Measurements from ENCODE around the gene ACADVL. TPM values are rescaled to one million over a fixed set of nuclear protein-coding genes. Genes with fewer than 3 reads are reported as not detected.
A peak's percentile ranks its signal among the peaks of the same experiment; 100 is the strongest.

ACADVL gene
- total and polyA plus RNA-seq, 12 donors = 807 to 4,806 (median 1,322) TPM

DNA sequence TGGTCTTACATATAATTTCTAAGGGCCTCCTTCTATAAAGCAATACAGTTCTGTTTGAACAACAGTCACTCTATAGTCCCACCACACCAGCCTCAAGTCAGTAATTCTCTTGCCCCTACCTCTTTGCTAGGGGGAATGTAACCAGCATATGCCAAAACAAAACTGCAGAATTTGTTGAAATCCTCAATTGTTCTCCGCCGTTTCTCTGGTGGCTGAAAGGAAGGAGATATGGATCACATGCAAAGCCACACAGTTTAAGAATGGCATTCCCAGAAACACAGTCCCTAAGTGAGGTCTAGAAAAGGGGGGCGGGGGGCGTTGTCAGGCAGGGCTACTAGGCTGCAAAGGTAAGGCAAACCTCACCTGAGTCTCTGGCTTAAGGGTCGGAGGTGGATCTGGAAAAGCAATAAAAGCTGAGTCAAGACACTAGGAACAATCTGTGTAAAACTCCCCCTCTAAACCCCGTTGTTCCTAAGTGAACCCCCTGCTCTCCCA is 17.6 kb downstream of the ACADVL start:
- TF ChIP-seq, protein P1, sequence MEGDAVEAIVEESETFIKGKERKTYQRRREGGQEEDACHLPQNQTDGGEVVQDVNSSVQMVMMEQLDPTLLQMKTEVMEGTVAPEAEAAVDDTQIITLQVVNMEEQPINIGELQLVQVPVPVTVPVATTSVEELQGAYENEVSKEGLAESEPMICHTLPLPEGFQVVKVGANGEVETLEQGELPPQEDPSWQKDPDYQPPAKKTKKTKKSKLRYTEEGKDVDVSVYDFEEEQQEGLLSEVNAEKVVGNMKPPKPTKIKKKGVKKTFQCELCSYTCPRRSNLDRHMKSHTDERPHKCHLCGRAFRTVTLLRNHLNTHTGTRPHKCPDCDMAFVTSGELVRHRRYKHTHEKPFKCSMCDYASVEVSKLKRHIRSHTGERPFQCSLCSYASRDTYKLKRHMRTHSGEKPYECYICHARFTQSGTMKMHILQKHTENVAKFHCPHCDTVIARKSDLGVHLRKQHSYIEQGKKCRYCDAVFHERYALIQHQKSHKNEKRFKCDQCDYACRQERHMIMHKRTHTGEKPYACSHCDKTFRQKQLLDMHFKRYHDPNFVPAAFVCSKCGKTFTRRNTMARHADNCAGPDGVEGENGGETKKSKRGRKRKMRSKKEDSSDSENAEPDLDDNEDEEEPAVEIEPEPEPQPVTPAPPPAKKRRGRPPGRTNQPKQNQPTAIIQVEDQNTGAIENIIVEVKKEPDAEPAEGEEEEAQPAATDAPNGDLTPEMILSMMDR (IDR thresholded peaks at IDR 0.05) = no peak
- no peaks in the 10 kb centered on the region for H3K9me3 ChIP-seq
- no peak for DNase-seq
- no peak for ATAC-seq
- peak overlapping the region; percentile 16 to 100 (median 94) for H3K27ac ChIP-seq
- peaks cover 14 to 65% (median 52%) of the 10 kb centered on the region in 9 donors for H3K4me1 ChIP-seq
- H3K36me3 ChIP-seq = peaks cover 0 to 37% (median 0%) of the 10 kb centered on the region in 9 donors
- peak overlapping the region; percentile 16 to 99 (median 96) for H3K4me3 ChIP-seq
- no peaks in the 10 kb centered on the region for H3K27me3 ChIP-seq
- intact Hi-C loops (cut with DNase I) = no loop called here
- 23 to 29% methylated on average over 6 of the region's 6 CpGs for WGBS, 2 donors

DNA sequence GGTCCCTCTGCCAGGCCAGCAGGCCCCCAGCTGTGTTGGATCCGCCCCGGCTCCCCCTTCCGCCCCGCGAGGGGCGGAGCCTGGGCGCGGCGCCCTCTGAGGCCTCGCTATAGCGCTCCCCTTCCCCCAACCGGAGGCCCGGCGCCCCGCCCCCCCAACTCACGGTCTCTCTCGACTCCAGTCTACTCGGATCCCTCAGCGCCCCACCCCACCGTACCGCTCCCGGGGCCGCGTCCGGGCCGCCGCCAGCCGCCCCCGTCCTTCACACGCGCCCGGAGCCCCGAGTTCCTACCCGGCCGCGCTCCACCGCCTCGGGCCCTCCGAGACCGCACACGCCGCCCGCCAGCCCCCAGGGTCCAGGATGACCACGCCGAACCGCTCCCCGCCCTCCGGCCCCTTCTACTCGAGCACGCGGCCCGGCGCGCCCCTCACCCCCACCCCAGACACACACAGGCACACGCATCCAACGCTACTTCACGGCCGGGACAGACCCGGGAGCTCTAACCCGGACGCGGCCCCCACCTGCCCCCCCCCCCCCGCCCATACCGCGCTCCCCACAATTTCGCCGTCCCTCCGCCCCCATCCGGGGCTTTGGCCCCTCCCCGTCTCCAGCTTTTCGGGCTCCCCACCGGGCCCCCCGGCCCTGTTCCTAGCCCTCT is 18.2 kb downstream of the ACADVL start:
- ATAC-seq (peak in 3 of 8 donors; percentile 1 to 19 (median 5)), DNase-seq (peak; percentile 83 to 86)
- intact Hi-C loops (cut with DNase I) = loop anchor here in 2 of 10 donors (2.0 kb wide), 2 partner anchors 19 to 23 kb away; partner anchors contain the start of genes ACADVL (in 1 of the 2) and DLG4 (in 1 of the 2)
- no peaks in the 10 kb centered on the region for H3K27me3 ChIP-seq
- no peaks in the 10 kb centered on the region for H3K9me3 ChIP-seq
- peaks cover 14 to 59% (median 46%) of the 10 kb centered on the region in 9 donors for H3K4me1 ChIP-seq
- H3K27ac ChIP-seq = peak overlapping the region; percentile 16 to 100 (median 94)
- H3K4me3 ChIP-seq = peak overlapping the region; percentile 16 to 99 (median 96)
- peaks cover 0 to 37% (median 0%) of the 10 kb centered on the region in 9 donors for H3K36me3 ChIP-seq
- WGBS, 2 donors = 1% methylated on average over 54 to 71 of the region's 73 CpGs
- TF ChIP-seq, protein P1 (IDR thresholded peaks at IDR 0.05) = no peak

DNA sequence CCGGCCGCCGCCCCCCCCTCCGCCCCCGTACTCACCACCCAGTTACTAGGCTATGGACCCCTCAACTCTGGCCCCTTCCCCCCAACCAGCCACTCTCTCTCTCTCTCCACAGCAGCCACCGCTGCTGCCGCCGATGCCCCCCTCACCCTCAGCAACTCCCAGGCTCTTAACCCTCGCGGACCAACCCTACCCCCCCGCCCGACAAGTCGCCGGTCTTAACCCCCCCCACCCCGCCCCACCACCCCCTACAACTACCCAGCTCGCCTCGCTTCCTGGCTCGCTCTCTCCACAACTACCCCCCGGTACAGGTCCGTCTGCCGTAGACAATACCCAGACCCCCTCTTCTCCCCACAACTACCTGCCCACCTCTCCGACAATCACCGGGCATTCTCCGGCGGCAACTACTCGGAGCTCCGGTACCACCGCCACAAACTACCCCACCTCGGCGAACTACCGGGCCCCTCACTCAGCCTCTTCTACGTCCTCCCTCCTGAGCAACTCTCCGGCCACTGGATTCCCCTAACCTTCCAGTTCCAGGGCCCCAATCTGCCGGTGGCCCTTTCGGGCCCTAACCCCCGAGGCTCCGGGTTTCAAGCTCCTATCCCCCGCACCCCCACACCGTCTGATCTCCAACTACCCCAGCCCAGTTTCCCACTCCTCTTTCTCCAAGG is 18.8 kb downstream of the ACADVL start:
- DNase-seq = peak in 1 of 2 donors; percentile 34
- H3K36me3 ChIP-seq = peaks cover 0 to 37% (median 0%) of the 10 kb centered on the region in 9 donors

More for the DNA sequence above, 18.8 kb downstream of the ACADVL start:
- Histone ChIP-seq H3K27ac (peak overlapping the region; percentile 76 to 100 (median 94)), H3K4me1 (peaks cover 14 to 57% (median 44%) of the 10 kb centered on the region in 9 donors), H3K27me3 (no peaks in the 10 kb centered on the region), H3K4me3 (peak overlapping the region; percentile 86 to 99 (median 96)), H3K9me3 (no peaks in the 10 kb centered on the region)
- intact Hi-C loops (cut with DNase I) = loop anchor here in 2 of 10 donors (2.0 kb wide), 2 partner anchors 20 to 24 kb away; partner anchors contain the start of genes ACADVL (in 1 of the 2) and DLG4 (in 1 of the 2)
- TF ChIP-seq, protein P1 (IDR thresholded peaks at IDR 0.05) = no peak
- WGBS, 2 donors = 1% methylated on average over 34 to 37 of the region's 39 CpGs
- peak in 1 of 8 donors; percentile 0 for ATAC-seq
